Epithelial cell of proximal tubule (primary cell): ENCODE data around the gene NAPA. TPM values are rescaled to one million over a fixed set of nuclear protein-coding genes. Genes with fewer than 3 reads are reported as not detected.

Experiments used
- DNase-seq: peaks from one replicate; pipeline ENCODE4 v3.0.0-alpha.2; 2011; ENCODE audit warnings: low read depth
- H3K4me3 ChIP-seq: 2 replicates; pipeline ENCODE4 v1.5.1; 2011; ENCODE audit warnings: low read depth, mild to moderate bottlenecking, low read length
- CTCF ChIP-seq: conservative IDR thresholded peaks from 2 replicates; pipeline ENCODE4 v1.5.1; 2012; ENCODE audit warnings: low read depth, mild to moderate bottlenecking, low read length
- total RNA-seq: library from RNA; depleted of rRNA; stranded (reverse); fragments of >200 nt; gene quantifications from 2 replicates; pipeline ENCODE4 v1.2.3, GENCODE V29; 2015

The NAPA gene
- total RNA-seq, 1 donor from 2014 or later = 78.9 TPM

GRCh38 chr19:47450478-47450877 lies 64.4 kb downstream of the NAPA start:
- no peak for DNase-seq
- H3K4me3 ChIP-seq = no peak overlapping the region
- no peak for TF ChIP-seq CTCF

- H3K4me3 ChIP-seq = no peak overlapping the region
- no peak for DNase-seq
- no peak for TF ChIP-seq CTCF
Measured at GRCh38 chr19:47448360-47448727, 66.5 kb downstream of the NAPA start.

- peak overlapping the region; percentile 41 for H3K4me3 ChIP-seq
Measured at GRCh38 chr19:47447470-47448359, 67.1 kb downstream of the NAPA start.

GRCh38 chr19:47446534-47447469 lies 68.1 kb downstream of the NAPA start:
- TF ChIP-seq CTCF = no peak
- H3K4me3 ChIP-seq = peak overlapping the region; percentile 41
- no peak for DNase-seq

More at GRCh38 chr19:47447470-47448359, 67.1 kb downstream of the NAPA start:
- no peak for DNase-seq
- TF ChIP-seq CTCF = no peak

- peak overlapping the region; percentile 14 for H3K4me3 ChIP-seq
- no peak for TF ChIP-seq CTCF
- no peak for DNase-seq
Measured at GRCh38 chr19:47445937-47446402, 68.9 kb downstream of the NAPA start.

- no peak for DNase-seq
- TF ChIP-seq CTCF = no peak
- H3K4me3 ChIP-seq = peak overlapping the region; percentile 14
Measured at GRCh38 chr19:47445527-47445926, 69.3 kb downstream of the NAPA start.
